LoVo (cell line): ENCODE data around the gene RPS19BP1.

ENCODE experiments used
- DNase-seq: peaks from one replicate; pipeline ENCODE4 v3.0.0-alpha.2; 2016; ENCODE audit warnings: low spot score

Gene RPS19BP1

DNA sequence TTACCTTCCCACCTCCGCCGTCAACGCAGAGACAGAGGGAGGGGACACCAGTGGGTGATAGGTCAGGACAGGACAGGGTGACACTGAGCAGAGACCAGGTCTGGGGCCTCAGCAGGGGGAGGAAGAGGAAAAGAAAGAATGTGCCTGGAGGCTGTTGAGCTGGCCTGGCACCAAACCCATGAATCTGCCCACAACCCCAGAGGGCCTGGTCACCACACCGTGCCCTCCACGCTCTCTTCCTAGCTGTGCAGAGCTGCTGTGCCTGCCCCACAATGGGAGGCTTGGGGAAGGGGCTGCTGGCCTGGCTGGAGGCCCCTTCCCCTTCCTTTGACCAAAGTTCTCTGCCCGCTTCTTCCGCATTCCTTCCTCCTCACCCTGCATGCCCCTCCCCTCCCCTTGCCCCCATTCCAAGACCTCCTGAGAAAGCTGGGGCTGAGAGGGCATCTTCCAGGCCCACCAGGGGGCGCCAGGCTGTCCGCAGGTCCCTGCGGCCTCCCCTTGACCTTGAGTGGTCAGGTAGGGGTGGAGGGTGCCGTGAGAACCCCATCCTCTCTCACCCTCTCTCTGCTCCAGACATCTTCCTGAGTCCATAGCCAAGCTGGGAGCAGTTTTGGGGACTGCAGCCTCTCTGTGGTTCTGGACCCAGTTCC is 27.0 kb upstream of the RPS19BP1 start:
- no peak for DNase-seq

DNA sequence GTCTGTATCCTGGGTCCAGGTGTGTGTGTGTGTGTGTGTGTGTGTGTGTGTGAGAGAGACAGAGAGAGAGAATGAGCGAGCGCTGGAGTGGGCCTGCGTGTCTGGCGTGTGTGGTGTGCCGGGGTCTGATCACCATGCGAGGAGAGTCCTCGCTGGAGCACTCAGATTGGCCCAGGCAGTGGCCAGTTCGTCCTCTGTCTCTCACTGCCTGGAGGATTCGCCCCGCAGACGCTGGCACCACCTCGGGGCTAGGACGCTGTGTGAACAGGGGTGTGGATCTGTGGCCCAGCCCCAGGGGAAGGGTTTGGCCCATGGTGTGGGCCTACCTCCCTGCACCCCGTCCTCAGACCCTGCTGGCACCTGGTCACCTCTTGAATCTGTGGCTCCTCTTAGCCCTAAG is 26.4 kb upstream of the RPS19BP1 start:
- DNase-seq = no peak

DNA sequence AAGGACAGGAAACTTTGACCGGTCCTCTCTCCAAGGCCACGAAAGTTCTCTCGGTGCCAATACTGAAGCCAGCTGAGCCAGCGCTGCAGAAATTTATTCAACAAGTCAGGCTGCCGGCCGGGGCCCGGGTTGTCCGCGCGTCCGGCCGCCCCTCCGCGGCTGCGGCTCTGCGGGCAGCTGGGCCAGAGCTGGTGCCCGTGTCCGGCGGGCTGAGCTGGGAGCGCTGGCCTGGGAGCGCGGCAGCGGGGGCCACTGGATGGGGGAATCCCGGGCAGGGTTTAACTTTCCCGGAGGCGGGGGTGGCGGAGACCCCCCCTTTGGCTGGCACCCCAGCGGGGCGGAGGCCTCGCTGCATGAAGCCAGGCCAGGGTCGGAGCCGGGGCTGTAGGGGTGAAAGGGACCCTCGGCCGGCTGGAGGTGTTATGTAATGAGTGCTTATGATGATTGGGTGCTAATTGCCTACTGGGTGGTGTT is 25.7 kb upstream of the RPS19BP1 start:
- no peak for DNase-seq

DNA sequence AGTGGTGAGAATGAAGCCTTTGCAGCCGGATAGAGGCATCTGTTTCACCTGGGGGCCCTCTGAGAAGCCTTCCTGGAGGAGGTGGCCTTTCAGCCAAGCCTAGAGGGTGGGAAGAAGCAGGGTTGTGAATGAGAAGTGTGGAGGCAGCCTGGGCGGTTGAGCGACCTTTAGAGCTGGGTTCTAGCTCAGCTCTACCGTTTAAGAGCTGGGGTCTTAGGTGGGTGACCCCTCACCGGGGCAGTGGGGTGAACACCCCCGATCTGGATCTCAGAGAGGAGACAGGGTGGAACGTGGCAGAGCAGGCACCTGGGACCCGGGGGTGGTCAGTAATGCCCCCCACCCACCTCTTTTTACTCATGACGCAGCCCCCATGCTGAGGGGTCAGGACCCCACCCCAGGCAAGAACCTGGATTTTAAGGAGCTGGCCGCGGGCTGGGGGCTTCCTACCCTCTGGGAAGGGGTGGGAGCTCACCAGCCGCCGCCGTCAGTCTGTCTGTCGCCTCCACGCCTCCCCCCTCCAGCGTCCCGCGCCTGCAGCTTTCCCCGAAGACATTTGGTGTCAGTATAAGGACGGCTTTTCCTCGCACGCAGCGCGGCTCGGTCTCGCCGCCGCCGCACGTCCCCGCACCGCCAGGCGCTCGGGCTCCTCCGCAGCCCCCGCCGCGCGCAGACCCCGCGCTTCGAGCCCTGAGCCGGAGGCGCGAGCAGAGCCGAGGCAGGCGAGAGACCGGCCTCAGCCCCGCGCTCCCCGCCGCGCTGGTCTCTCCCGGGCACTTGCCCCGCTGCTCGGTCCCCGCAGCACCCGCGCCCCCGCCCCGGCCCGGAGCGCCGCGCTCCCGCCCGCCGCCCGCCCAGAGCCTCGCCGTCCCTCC is 24.7 kb upstream of the RPS19BP1 start:
- no peak for DNase-seq

DNA sequence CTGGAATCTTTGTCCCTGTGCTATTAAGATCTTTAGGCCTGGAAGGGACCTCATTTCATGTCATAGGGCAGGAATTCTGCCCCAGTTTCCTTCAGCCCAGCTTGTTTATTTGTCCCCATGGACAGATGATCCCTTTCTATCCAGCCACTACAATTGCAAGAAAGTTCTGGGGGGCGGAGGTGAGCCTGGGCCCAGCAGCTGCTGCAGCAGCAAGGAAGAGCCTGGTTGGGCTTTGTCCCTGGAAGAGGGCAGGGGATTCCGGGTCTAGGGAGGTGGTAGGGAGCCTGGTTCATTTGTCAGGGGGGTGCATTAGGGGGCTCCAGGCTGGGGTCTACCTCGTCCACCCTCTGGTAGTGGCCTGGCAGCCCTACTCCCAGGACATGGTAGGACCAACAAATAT is 21.6 kb upstream of the RPS19BP1 start:
- no peak for DNase-seq

DNA sequence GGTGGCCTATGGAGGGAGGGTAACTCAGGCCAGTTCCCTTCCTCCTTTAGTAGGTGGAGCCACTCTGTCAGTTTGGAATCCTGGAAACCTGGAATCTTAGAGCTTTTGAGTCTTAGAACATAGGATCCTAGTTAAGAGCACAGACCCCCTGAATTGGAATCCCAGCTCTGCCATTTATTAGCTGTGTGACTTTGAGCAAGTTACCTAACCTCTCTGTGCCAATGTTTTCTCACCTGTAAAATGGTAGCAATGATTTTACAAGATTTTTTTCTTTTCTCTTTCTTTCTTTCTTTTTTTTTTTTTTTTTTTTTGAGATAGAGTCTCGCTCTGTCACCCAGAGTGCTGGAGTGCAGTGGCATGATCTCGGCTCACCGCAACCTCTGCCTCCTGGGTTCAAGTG is 20.9 kb upstream of the RPS19BP1 start:
- DNase-seq = no peak

DNA sequence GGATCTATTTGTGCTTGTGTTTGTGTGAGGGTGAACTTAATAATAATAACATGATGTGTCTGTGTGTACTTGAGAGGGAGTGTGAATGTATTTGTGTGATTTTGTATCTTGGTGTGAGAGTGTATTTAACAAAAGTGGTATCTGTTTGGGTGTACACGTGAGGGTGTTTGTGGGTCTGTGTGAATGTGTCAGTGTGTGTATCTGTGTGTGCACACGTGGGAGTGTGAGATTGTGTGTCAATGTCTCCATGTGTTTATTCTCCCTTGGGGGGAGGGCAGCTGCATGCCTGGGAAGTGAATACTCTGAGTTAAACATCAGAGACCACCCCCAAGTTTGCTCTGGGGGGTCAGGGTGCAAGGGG is 15.0 kb upstream of the RPS19BP1 start:
- DNase-seq = no peak

DNA sequence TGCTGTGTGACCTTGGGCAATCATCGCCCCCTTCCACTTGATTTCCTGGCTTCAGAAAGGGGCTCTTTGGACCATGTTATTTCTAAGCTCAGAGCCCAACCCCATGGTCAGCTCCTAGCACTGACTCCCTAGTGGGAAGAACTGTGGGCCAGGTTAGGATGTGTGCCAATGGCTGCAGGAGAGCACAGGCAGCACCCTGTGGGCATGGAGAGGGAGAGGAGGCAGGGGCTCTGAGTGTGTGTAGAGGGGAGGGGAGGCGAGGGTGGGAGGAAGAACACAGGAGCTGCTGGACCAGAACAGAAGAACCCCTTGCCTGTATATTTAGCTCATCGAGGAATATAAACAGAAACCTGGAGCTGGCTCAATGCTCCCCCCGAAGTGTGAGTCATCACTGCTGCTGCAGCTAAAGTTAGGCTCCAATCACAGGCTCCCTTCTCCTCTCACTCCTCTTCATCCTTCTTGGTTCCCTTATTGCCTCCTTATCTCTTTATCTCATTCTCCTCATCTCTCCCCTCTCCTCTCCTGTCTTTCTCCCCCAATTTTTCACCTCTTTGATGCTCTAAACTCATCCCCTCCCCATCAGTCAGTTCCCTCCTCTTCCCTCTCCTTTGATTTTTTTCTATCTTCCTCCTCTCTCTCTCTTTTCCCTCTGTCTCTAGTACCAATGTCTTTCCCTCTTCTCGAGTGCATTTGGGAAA is 14.5 kb upstream of the RPS19BP1 start:
- DNase-seq = no peak

DNA sequence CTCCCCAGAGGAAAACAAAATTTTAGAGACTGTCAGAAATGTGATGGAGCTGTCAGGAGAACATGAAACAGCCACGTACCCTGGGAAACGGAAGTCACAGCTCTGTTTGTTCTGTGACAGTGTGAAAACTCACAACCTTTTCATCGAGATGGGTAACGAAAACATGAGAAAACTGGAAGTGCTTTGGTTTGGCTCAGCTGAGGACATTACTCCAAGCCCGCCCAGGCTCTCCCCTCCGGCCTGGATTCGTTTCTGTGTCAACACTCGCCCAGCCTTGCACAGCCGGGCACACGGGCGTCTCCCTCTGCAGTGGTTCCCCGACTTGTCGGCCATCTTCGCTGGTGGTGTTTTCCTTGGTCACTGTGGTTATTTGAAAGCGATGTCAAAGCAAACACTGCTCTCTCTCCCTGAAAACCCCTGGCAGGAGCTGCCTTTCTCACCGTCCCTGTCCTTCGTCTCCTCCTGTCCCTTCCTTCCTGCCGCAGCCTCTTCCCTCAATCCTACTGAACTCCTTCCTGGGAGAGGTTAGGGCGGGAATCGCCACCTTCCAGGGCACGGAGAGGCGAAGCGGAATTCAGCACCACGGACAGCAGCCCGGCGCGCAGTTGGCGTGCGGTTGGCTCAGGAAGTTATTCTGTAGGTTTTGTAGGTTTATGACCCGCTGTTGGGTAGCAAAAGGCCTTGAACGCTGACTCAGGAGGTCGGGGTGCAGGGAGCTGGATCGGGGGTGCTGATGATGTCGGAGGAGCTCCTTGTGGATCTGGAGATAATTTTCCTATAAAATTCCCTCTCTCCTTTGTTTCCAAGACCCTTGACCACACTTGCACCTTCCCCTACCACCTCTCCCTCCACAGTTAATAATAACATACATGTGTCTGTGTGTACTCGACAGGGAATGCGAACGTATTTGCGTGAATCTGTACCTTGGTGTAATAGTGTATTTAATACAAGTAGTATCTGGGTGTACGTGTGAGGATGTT is 13.1 kb upstream of the RPS19BP1 start:
- DNase-seq = peak; percentile 57

DNA sequence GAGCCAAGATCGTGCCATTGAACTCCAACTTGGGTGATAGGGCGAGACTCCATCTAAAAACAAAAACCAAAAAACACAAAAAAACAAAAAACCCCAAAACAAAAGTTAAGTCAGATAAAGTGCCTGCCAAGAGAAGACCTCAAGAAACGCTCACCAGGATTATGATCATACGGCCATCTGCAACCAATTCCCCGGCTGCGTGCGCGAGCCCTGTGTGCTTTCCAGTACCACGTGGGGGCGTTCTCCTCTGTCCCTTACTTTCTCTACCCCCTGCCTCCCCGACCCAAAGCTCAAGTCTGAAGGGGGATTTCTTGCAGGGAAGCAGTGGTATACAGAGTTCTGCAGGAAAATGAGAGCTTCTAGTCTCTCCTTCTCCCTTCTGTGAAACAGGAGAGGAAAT is 10.5 kb upstream of the RPS19BP1 start:
- DNase-seq = no peak

DNA sequence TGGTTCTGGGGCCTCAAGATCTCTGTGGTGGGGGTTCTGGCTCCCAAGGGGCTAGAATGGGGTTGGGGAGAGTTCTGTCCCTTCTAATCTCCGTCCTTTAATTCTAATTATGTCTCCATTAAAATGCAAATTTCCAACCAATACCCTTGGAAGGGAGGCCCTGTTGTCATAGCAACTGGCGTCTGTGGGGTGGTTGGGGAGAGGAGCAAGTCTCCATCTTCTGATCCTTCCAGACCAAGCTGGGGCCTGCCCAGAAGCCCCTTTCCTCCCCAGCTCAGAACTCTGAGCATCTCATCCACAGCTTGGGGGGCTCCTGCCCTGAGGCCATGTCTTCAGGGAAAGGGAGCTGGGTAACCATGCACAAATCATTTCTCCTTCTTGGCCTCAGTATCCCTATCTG is 5.4 kb upstream of the RPS19BP1 start:
- no peak for DNase-seq

DNA sequence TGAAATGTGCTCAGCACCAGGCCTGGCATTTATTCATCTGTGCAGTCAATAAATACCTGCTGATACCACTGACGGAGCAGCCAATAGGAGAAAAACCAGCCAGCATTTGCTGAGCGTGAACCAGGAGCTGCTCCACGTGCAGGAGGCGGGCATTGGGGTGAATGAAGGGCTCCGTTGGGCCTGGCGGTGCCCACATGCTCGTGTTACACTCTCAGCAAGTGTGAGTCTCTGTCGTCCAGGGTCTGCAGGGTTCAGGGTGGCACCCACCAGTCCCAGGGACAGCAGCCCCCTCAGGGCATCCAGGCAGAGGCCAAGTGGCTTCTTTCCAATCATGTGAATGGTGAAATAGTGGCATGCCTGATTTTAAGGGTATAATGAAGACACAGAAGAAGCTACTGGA is 4.2 kb upstream of the RPS19BP1 start:
- no peak for DNase-seq

DNA sequence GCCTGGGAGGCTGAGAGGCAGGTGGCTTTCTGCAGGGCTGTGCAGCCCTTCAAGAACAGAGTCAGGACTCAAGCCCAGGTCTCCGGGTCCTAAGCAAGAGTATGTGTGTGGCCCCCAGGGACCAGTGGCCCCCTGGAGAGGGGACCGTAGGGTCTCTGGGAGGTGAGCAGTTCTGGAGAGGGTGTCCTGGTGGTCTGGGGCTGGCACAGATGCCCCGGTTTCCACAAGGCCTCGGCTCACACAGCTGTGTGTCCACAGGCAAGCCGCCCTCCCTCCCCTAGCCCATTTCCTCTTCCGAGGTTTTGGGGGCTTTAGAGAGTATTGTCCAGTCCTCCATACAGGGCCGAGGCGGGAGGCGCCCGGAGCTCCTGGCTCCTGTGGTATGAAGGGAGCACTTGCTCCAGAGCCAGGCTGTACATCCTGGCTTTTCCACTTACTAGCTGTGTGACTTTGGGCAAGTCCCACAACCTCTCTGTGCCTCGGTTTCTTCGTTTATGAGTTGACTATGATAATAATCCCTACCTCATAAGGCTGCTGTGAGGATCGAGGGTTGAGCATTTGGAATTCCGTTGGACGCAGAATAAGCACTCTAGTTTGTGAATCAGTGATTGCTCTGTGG is 3.4 kb upstream of the RPS19BP1 start:
- no peak for DNase-seq

DNA sequence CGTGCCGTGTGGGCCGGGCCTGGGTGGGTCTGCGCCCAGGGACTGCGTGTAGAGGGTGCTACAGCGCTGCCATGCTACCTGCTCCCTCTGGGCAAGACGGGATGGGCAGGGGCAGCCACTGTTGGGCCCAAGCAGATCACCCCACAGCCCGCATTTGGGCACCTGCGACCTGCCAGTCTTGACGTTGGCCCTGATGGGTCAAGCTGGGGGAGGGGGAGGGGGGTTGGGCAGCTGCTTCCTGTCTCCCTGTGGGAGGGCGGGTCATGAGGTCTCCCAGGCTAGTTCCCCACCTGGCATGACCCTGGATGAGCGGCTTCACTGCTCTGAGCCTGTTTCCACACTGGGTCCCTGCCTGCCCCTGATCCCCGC is 2.8 kb upstream of the RPS19BP1 start:
- DNase-seq = no peak

DNA sequence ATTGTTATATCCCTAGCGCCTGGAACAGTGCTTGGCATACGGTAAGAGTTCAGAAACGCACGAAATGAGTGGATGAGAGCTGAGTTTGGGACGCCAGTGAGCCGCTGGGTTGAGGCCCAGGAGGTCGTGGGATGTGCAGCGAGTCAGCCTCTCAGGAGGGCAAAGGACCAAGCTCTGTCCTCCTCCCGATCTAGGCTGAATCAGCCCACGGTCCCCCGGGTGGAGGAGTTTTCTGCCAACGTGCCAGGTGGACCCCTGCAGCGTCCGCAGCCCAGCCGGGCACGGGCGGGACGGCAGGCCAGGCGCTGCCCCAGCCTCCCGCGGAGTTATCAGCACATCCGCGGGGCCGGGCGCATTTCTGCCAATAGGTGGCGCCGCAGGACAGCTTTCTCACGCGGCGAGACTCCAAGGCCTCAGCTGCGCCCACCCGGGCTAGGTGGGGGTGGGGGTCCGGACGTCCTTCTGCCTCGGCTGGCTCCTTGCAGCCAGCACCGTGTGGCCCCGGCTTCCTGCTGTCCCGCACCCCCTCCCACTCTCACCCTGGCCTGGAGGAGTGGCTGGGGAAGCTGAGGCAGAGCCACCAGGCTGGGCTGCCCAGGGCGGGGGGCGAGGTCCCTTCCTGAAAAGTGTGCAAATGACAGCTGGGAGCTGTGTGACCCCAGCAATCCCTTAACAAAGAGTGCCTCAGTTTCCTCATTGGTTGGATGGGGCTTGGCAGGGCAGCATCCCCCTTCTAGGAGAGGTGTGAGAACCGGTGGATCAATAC is 2.2 kb upstream of the RPS19BP1 start:
- peak; percentile 79 for DNase-seq

DNA sequence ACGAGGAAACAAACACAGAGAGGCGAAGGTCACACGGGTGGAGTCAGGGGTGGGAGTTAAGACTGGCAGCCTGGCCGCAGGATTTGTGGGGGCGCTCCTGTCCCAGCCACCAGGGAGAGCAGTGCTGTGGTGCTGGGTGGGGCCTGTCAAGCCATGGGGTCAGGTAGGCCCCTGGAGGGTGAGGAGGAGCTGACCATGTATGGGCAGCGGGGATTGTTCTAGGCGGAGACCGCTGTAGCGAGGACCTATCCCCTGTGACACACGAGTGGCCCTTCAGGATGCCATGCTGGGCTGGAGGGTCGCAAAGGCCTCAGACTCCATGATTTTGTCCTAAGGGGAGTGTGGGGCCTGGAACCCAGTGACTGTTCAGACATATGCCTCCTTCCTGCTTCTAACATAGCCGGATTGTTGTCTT is 1.6 kb upstream of the RPS19BP1 start:
- DNase-seq = no peak

DNA sequence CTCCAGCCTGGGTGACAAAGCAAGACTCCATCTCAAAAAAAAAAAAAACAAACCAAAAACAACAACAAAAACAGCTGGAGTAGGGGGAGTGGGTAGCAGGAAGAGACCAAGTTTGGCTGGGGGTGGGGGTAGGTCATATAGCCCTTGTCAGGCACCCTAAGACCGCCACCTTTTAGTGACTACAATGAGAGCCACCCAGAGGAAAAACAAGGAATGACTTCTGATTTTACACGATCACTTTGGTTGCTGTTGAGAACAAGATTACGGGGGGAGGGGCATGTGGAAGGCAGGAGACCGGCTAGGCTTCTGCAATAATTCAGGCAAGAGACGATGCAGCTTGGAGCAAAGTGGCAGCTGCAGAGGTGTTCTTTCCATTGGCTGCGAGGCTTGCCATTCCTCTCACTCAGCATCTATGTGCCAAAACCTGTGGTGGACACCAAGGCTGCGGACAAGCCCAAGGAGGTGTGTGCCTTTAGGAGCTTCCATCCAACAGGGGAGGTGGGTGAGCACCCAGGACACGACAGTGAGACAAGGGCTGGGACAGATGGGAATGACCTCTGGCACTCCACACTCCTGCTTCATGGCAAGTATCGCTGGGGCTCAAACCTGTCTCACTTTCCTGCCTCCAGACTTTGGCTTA is 1.7 kb downstream of the RPS19BP1 start:
- no peak for DNase-seq

DNA sequence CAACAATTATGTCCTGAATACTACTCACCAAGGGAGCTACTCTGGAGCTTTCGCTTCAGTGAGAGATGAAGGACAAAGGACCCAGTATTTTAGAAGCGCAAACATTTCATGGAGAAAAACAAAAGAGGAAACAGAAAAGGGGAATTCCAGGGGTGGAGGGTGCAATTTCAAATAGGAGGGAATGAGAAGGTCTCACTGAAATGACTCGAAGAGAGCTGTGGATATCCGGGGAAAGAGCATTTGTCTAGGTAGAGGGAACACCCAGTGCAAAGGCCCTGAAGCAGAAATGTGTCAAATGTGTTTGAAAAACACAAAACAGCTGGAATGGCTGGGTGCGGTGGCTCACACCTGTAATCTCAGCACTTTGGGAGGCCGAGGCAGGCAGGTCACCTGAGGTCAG is 2.4 kb downstream of the RPS19BP1 start:
- no peak for DNase-seq

DNA sequence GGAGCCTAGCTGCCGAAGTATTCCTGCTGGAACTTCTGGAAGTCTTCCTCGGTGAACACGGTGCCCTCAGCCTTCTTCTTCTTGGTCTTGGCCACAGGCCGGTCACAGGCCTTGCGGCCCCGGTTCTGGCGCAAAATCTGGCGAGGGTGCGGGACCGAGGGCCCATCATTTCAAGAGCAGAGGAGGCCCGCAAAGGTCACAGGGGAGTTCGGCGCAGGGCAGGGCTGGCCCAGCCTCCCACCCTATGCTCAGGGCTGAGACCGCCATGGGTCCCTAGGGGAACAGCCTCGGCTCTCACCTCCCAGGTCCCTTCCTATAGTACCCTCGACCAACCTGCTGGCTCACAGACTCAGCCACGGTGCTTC is 3.1 kb downstream of the RPS19BP1 start:
- no peak for DNase-seq
